Activated gamma-delta T cell treated with anti-CD3 and anti-CD28 coated beads, Interleukin-2, amount 50 U/mL, for 16 hours (primary cell): ENCODE results near the gene MMRN2.
A peak's percentile ranks its signal among the peaks of the same experiment; 100 is the strongest.
"Not testable (repeated sequence)": the region's sequence is repeated elsewhere in the genome, so short reads cannot be mapped to it uniquely, and the experiment has no call there.

Experiments
- DNase-seq: peaks from one replicate; pipeline ENCODE4 v3.0.0-alpha.2; 2020; ENCODE audit warnings: low read depth

MMRN2 gene

DNA sequence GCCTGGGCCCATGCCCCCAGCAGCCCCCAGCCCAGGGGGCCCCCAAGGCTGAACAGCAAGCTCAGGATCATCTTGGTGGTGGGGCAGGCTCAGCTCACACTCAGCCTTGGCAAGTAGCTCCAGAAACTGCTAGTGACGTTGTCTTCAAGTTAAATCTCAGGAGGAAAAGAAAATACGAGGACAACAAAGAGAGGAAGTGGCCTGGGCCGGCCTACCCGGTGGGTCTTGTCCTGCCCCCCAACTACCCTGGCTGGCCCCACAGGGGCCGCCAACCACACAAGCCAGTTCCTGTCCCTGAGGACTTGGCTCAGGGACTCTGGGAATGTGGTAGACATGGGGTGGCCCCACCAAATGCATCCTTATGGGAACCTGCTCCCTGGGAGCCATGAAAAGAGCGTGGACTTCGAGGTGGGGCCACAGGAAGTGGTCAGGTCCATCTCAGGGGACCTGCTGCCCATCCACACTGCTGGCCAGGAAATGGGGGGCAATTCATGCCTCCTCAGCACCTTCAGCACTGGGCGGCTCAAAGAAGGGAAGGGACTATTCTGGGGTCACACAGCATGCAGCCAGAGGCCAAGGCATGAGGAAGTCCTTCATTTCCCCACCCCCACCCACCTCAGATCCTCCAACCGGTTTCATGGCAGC lies at the start of gene MMRN2:
TSS of gene MMRN2 (minus strand) at position 145 of the 645 bp plus-strand sequence. CDS start at position 71, 74 bp downstream.
- no peak for DNase-seq

- DNase-seq = not testable (repeated sequence)
Observed at GRCh38 chr10:87007124-87007523, 49.7 kb upstream of the MMRN2 start.

GRCh38 chr10:87000491-87000890 lies 43.1 kb upstream of the MMRN2 start:
- no peak for DNase-seq

DNA sequence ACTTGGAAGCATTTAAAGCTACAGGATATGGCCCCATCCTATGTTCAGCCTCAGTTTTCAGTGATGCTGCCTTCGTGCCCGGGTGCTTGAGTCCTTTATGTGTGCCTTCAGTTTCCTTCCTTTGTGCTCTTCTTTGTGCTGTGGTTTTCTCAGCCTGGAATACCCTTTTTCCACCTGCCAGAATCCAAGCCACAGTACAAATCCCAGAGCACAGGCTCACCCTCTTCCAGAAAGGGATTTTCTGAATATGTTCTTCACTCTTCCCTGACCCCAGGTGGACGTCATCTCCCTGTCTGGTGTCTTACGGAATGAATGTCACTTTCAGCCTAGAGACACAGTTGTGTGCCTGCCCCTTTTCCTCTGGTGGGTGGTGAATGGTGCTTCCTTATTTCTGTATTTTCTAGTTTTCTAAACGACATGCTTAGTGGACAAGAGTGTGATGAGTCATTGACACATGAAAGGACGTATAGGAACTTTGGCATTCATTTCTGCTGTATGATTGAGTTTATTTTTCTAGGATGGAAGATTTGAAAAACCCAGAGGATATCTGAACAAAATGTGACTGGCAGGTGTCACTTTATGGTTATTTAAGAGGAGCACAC lies 42.5 kb upstream of the MMRN2 start:
- DNase-seq = not testable (repeated sequence)

DNA sequence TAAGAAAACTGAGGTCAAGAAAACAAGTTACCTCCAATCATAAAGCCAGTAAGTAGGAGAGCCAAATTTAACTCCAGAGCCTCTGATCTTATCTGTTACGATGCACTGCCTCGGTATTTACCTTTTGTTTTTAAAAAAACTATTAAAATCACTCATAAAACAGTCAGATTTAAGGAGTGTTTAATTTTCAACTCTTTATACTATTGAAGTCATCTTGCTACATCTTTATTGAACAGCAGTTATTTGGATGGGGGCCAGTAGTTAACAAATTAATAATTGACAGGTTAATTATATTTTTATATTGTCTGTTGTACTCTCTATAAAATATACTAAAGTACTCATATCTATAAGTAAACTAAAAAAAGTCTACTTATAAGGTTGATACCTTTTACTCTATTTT lies 35.5 kb upstream of the MMRN2 start:
- no peak for DNase-seq

DNA sequence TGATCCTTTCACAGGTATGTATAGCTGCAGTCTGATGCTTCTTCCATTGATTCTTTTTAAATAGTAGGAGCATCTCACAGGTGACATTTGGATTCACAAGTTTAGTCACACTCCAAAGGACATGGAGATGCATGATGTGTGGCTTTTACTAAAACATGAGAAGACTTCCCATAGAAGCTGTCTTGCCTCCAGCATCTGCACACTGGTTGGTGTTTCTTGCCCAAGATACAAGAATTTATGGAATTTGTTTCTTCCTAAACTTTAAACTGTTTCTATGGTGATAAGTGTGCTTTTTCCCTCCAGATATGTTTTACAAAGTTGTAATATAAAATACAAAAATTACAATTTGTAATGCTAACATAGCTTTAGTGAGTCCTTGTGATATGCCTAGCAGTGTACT lies 35.0 kb upstream of the MMRN2 start:
- no peak for DNase-seq

- DNase-seq = not testable (repeated sequence)
Observed at GRCh38 chr10:86991362-86991761, 33.9 kb upstream of the MMRN2 start.

- no peak for DNase-seq
Observed at GRCh38 chr10:86988520-86988919, 31.1 kb upstream of the MMRN2 start.

DNA sequence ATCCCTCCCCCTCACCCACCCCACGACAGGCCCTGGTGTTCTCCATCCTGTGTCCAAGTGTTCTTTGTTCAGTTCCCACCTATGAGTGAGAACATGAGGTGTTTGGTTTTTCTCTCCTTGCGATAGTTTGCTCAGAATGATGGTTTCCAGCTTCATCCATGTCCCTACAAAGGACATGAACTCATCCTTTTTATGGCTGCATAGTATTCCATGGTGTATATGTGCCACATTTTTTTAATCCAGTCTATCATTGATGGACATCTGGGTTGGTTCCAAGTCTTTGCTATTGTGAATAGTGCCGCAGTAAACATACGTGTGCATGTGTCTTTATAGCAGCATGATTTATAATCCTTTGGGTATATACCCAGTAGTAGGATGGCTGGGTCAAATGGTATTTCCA lies 27.1 kb upstream of the MMRN2 start:
- not testable (repeated sequence) for DNase-seq

DNA sequence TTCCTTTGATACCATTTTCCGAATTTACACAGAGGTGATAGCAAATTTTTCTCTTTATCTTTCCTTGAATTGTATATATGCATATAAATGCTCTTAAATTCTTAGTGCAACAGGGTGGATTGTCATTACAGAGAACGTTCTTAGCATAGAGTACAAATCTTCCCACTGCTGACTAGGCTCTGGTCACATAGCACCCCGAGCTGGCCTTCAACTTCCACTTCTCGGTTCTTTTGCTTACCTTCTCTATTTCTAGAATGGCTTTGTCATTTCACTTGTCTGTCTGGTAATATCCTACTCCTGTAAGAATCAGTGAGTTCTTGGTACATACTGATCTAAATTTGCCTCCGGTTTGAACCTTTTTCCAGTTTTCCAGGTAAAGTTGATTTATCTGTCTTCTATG lies 24.3 kb upstream of the MMRN2 start:
- DNase-seq = no peak

DNA sequence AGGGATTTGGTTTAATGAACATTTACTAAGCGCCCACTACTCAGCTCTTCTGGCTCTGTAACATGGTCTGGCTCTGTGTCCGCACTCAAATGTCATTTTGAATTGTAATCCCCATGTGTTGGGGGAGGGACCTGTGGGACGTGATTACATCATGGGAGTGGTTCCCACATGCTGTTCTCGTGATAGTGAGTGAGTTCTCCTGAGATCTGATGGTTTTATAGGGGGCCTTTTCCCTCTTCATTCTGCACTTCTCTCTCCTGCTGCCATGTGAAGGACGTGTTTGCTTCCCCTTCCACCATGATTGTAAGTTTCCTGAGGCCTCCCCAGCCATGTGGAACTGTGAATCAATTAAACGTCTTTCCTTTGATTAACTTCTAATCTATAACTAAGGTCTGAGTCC lies 23.6 kb upstream of the MMRN2 start:
- DNase-seq = not testable (repeated sequence)

DNA sequence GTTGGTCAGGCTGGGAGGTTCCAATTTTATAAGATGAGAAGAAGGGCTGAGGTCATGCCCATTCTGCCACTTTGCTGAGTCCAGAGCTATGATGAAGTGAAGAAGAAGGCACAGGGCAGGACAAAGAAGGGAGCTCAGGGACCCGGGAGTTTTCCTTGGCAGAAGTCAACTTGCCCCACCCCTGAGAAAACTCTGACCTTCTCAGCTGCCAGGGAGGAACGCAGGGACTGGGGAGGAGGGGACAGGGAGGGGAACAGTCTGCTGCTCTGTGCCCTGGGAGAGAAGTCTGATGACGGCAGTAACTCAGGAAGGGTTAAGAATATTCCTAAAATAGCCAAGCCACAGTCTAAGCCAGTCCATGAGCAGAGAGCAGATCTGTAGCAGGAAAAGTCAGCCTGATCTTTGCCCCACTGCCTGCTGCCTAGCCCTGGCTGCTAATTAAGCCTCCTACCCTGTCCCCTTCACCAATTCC lies 22.6 kb upstream of the MMRN2 start:
- DNase-seq = no peak

- no peak for DNase-seq
Observed at GRCh38 chr10:86979296-86979818, 21.9 kb upstream of the MMRN2 start.

- DNase-seq = not testable (repeated sequence)
Observed at GRCh38 chr10:86978457-86978856, 21.0 kb upstream of the MMRN2 start.

DNA sequence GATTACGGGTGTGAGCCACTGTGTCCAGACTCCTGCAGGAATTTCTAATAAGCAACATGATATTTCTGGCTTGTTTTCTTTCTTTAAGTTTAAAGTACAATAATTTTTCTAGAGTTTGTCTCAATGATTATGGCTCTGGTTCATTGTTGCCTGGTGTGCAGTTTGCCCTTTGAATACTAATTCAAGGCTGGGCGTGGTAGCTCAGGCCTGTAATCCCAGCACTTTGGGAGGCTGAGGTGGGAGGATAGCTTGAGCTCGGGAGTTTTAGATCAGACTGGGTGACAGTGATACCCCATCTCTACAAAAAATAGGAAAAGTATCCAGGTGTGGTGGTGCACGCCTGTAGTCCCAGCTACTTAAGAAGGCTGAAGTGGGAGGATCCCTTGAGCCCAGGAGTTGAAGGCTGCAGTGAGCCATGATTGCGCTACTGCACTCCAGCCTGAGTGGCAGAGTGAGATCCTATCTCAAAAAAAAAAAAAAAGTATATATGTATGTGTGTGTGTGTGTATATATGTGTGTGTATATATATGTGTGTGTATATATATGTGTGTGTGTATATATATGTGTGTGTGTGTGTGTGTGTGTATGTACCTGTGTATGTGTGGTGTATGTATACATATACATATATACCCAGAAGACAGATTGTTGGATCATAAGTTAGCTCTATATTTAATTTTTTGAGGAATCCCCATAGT lies 19.1 kb upstream of the MMRN2 start:
- no peak for DNase-seq

GRCh38 chr10:86974484-86974883 lies 17.1 kb upstream of the MMRN2 start:
- DNase-seq = no peak

- DNase-seq = no peak
Observed at GRCh38 chr10:86972613-86973380, 15.4 kb upstream of the MMRN2 start.

DNA sequence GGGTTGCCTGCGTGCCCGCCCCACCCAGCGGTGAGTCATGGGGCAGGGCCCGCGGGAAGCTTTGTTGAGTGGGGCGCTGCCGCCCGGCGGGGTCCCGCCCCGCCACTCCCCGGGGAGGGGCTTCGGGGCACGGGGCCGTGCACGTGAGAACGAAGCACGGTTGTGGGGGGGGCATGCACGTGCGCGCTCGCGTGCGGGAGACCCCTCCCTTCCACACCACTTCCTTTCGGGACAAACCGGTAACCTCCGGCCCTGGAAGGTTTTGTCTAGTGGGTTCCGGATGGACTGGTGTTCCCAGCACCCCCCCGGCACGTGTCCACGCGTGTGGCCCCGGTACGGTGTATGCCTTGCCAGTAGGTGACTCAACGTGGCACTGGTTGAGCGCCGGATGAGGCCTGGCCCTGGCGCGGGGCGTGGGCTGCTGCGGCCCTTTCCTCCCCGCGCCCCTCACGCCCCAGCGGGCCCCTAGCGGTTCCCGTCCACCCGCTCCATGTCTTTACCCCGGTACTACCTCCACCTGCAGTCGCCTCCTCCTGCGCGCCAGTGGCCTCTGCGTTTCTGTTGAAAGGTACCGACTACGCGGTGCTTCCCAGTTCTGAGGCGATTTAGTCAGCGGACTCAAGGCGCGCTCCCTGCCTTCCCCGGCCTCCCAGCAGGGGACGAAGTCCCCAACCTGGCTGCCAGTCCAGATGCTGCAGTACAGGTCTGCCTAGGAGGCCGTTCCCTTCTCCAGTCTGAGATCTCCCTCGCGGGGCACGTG lies 14.0 kb upstream of the MMRN2 start:
- peak; percentile 72 for DNase-seq

GRCh38 chr10:86970982-86971231 lies 13.5 kb upstream of the MMRN2 start:
- no peak for DNase-seq

DNA sequence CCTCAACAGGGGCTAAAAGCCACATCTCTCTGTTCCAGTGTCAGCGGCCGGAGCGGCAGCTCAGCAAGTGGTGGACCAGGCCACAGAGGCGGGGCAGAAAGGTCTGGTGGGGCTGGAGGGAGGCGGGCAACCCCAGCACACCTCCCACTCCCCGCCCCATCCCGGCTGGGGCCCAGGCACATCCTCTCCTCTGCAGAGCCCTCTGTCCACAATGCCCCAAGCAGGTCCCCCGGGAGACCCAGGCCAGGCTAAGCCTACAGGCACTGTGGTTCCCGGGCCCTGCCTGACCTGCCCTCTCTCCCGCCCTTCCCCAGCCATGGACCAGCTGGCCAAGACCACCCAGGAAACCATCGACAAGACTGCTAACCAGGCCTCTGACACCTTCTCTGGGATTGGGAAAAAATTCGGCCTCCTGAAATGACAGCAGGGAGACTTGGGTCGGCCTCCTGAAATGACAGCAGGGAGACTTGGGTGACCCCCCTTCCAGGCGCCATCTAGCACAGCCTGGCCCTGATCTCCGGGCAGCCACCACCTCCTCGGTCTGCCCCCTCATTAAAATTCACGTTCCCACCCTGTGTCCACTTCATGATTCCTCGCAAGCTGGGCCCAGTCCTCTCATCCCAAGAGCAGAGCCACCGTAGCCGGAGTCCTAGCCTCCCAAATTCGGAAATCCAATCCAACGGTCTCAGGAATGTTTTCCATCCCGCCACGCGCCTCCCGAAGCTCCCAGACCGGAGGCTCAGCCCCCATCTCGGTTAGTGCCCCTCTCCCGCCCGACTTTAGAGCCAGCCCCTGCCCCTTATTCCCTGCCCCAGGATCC lies 13.0 kb upstream of the MMRN2 start:
- no peak for DNase-seq
